SK-N-MC (cell line): ENCODE measurements around the gene HMCES.

ENCODE experiments used
- EZH2 ChIP-seq: fragments of 200-600 bp; sonication (generic); IDR thresholded peaks from one replicate; pipeline ENCODE4 v1.6.1; 2017; ENCODE audit warnings: antibody characterized with exemption
- FOXP2 ChIP-seq: optimal IDR thresholded peaks from 2 replicates; pipeline ENCODE3; 2011; ENCODE audit warnings: mild to moderate bottlenecking, moderate library complexity; ENCODE audit not compliant: insufficient read depth; ENCODE audit errors: extremely low read length, control extremely low read depth
- POLR2AphosphoS5 ChIP-seq: IDR thresholded peaks from 2 replicates; pipeline ENCODE4 v1.6.1; 2012; ENCODE audit warnings: mild to moderate bottlenecking, low read depth, low read length, borderline replicate concordance

GRCh38 chr3:129249284-129250065 lies 29.2 kb upstream of the HMCES start, which contains the start of gene COPG1:
- TF ChIP-seq EZH2 (no peak), POLR2AphosphoS5 (peak; percentile 99), FOXP2 (no peak)
